ENCODE results near the gene WDR47. TPM values are rescaled to one million over a fixed set of nuclear protein-coding genes. Genes with fewer than 3 reads are reported as not detected.
"Not testable (repeated sequence)": the region's sequence is repeated elsewhere in the genome, so short reads cannot be mapped to it uniquely, and the experiment has no call there.

The WDR47 gene
- polyA plus RNA-seq, 1 experiment: 7.3 TPM

- peaks cover 2% of the 10 kb centered on the region; the same call in 1 of the 2 replicates for H3K36me3 ChIP-seq (ENCODE audit: control insufficient read depth, insufficient read depth, low read length)
- DNase-seq (ENCODE audit: low read depth): no peak
- no peaks in the 10 kb centered on the region for H3K27me3 ChIP-seq (ENCODE audit: control insufficient read depth, insufficient read depth, low read length)
- ChIA-PET CTCF (interaction anchor here (0.6 kb wide), 1 partner anchor 436 kb away, joined by 3 read pairs; no protein-coding TSS in a partner anchor), POLR2A (interaction anchor here (0.7 kb wide), 1 partner anchor 62 kb away, joined by 6 read pairs; no protein-coding TSS in a partner anchor)
- H3K4me3 ChIP-seq (ENCODE audit: low read depth, low read length): no peak overlapping the region
- TF ChIP-seq CTCF (IDR thresholded peaks at IDR 0.05; ENCODE audit: insufficient read depth, low read depth, low read length): no peak
Measured at GRCh38 chr1:108949044-108949443, 92.9 kb downstream of the WDR47 start.

GRCh38 chr1:108947871-108948525 is 93.9 kb downstream of the WDR47 start:
- ChIA-PET CTCF (interaction anchor here (1.0 to 1.6 kb wide), 3 partner anchors 10 to 165 kb away, joined by 3 to 4 read pairs (median 3); a partner anchor contains a TSS), POLR2A (no interaction called here)
- DNase-seq (ENCODE audit: low read depth): no peak
- no peak overlapping the region for H3K4me3 ChIP-seq (ENCODE audit: low read depth, low read length)
- no peak for TF ChIP-seq CTCF (IDR thresholded peaks at IDR 0.05; ENCODE audit: insufficient read depth, low read depth, low read length)
- H3K36me3 ChIP-seq (ENCODE audit: control insufficient read depth, insufficient read depth, low read length): peaks cover 2% of the 10 kb centered on the region; the same call in 1 of the 2 replicates
- H3K27me3 ChIP-seq (ENCODE audit: control insufficient read depth, insufficient read depth, low read length): no peaks in the 10 kb centered on the region

- H3K27me3 ChIP-seq (ENCODE audit: control insufficient read depth, insufficient read depth, low read length): no peaks in the 10 kb centered on the region
- H3K4me3 ChIP-seq (ENCODE audit: low read depth, low read length): no peak overlapping the region
- ChIA-PET POLR2A (no interaction called here), CTCF (interaction anchor here (1.1 kb wide), 1 partner anchor 177 kb away, joined by 3 read pairs; no protein-coding TSS in a partner anchor)
- H3K36me3 ChIP-seq (ENCODE audit: control insufficient read depth, insufficient read depth, low read length): peaks cover 7% of the 10 kb centered on the region
- no peak for DNase-seq (ENCODE audit: low read depth)
- no peak for TF ChIP-seq CTCF (IDR thresholded peaks at IDR 0.05; ENCODE audit: insufficient read depth, low read depth, low read length)
Measured at GRCh38 chr1:108936170-108936569, 105.7 kb downstream of the WDR47 start.

GRCh38 chr1:108933944-108934343 is 108.0 kb downstream of the WDR47 start:
- no peak for TF ChIP-seq CTCF (IDR thresholded peaks at IDR 0.05; ENCODE audit: insufficient read depth, low read depth, low read length)

GRCh38 chr1:108927565-108927964 is 114.3 kb downstream of the WDR47 start:
- CTCF ChIA-PET; H3K4me3 ChIP-seq (ENCODE audit: low read depth, low read length); H3K27me3 ChIP-seq (ENCODE audit: control insufficient read depth, insufficient read depth, low read length); POLR2A ChIA-PET; DNase-seq (ENCODE audit: low read depth); H3K36me3 ChIP-seq (ENCODE audit: control insufficient read depth, insufficient read depth, low read length): not testable (repeated sequence)

More at GRCh38 chr1:108933944-108934343, 108.0 kb downstream of the WDR47 start:
- H3K27me3 ChIP-seq (ENCODE audit: control insufficient read depth, insufficient read depth, low read length): no peaks in the 10 kb centered on the region
- CTCF ChIA-PET: no interaction called here
- DNase-seq (ENCODE audit: low read depth): no peak
- peaks cover 11% of the 10 kb centered on the region for H3K36me3 ChIP-seq (ENCODE audit: control insufficient read depth, insufficient read depth, low read length)
- no peak overlapping the region for H3K4me3 ChIP-seq (ENCODE audit: low read depth, low read length)
- POLR2A ChIA-PET: no interaction called here
